ENCODE results near the gene TMEM120A. TPM values are rescaled to one million over a fixed set of nuclear protein-coding genes. Genes with fewer than 3 reads are reported as not detected.
"Not testable (repeated sequence)": the region's sequence is repeated elsewhere in the genome, so short reads cannot be mapped to it uniquely, and the experiment has no call there.

TMEM120A gene
- total RNA-seq, 4 donors from 2014 or later: 21.3 to 56.7 (median 38.2) TPM

DNA sequence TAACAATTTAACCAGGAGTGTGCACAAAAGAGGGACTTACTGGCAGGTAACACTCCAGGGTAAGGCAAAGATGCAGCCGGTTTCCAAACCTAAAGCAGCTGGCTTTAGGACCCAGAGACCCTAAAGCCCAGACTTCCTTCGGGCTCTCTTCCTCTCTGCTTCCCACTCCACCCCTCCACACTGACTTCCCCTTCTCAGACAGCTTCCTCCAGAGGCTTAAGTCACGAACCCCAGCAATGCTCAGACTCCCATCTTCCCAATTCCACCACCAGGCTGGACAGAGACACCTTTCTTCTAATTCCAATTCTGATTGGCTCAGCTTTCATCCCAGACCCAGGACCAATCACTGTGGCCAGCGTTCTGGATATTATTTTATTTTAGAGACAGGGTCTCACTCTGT is 28.6 kb upstream of the TMEM120A start:
- Histone ChIP-seq H3K9me3 (no peaks in the 10 kb centered on the region), H3K4me1 (peaks cover 3 to 4% of the 10 kb centered on the region in 2 donors), H3K36me3 (peaks cover 0 to 11% of the 10 kb centered on the region in 2 donors), H3K4me3 (no peak overlapping the region), H3K27ac (no peak overlapping the region), H3K27me3 (no peaks in the 10 kb centered on the region)
- intact Hi-C loops (cut with DNase I; ENCODE audit: low total_unique reads) (no loop called here), in situ Hi-C loops (cut with MboI; ENCODE audit: low sequenced_read_pairs in 4 of 4) (loop anchor here in 3 of 4 donors (5.0 kb wide), 3 partner anchors 151 to 161 kb away; no protein-coding TSS in a partner anchor)
- ATAC-seq (no peak), DNase-seq (peak in 1 of 2 donors; percentile 9)
- TF ChIP-seq, protein P1, sequence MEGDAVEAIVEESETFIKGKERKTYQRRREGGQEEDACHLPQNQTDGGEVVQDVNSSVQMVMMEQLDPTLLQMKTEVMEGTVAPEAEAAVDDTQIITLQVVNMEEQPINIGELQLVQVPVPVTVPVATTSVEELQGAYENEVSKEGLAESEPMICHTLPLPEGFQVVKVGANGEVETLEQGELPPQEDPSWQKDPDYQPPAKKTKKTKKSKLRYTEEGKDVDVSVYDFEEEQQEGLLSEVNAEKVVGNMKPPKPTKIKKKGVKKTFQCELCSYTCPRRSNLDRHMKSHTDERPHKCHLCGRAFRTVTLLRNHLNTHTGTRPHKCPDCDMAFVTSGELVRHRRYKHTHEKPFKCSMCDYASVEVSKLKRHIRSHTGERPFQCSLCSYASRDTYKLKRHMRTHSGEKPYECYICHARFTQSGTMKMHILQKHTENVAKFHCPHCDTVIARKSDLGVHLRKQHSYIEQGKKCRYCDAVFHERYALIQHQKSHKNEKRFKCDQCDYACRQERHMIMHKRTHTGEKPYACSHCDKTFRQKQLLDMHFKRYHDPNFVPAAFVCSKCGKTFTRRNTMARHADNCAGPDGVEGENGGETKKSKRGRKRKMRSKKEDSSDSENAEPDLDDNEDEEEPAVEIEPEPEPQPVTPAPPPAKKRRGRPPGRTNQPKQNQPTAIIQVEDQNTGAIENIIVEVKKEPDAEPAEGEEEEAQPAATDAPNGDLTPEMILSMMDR (IDR thresholded peaks at IDR 0.05 in 4 of 5, conservative IDR thresholded peaks at IDR 0.05 in 1 of 5): no peak
- TF ChIP-seq POLR2A (IDR thresholded peaks at IDR 0.05): no peak

GRCh38 chr7:76022026-76022780 is 27.8 kb upstream of the TMEM120A start:
- intact Hi-C loops (cut with DNase I; ENCODE audit: low total_unique reads) (no loop called here), in situ Hi-C loops (cut with MboI; ENCODE audit: low sequenced_read_pairs in 4 of 4) (loop anchor here in 3 of 4 donors (5.0 kb wide), 3 partner anchors 150 to 160 kb away; no protein-coding TSS in a partner anchor)
- ATAC-seq: no peak
- H3K9me3 ChIP-seq: no peaks in the 10 kb centered on the region
- no peak overlapping the region for H3K27ac ChIP-seq
- DNase-seq: no peak
- no peak overlapping the region for H3K4me3 ChIP-seq
- H3K36me3 ChIP-seq: peaks cover 0 to 11% of the 10 kb centered on the region in 2 donors
- peaks cover 3 to 4% of the 10 kb centered on the region in 2 donors for H3K4me1 ChIP-seq
- TF ChIP-seq POLR2A (IDR thresholded peaks at IDR 0.05): no peak
- TF ChIP-seq, protein P1 (IDR thresholded peaks at IDR 0.05 in 4 of 5, conservative IDR thresholded peaks at IDR 0.05 in 1 of 5): no peak
- no peaks in the 10 kb centered on the region for H3K27me3 ChIP-seq

GRCh38 chr7:76020031-76020714 is 25.8 kb upstream of the TMEM120A start:
- H3K4me3 ChIP-seq: no peak overlapping the region
- DNase-seq: peak; percentile 48 to 69
- H3K27ac ChIP-seq: no peak overlapping the region
- intact Hi-C loops (cut with DNase I; ENCODE audit: low total_unique reads) (loop anchor here (1.0 kb wide), 1 partner anchor 154 kb away; no protein-coding TSS in a partner anchor), in situ Hi-C loops (cut with MboI; ENCODE audit: low sequenced_read_pairs in 4 of 4) (loop anchor here in 3 of 4 donors (5.0 kb wide), 3 partner anchors 148 to 158 kb away; no protein-coding TSS in a partner anchor)
- peak; percentile 78 to 90 for ATAC-seq
- H3K36me3 ChIP-seq: peaks cover 0 to 11% of the 10 kb centered on the region in 2 donors
- no peaks in the 10 kb centered on the region for H3K9me3 ChIP-seq
- H3K27me3 ChIP-seq: no peaks in the 10 kb centered on the region
- TF ChIP-seq POLR2A (IDR thresholded peaks at IDR 0.05): no peak
- TF ChIP-seq, protein P1 (IDR thresholded peaks at IDR 0.05 in 4 of 5, conservative IDR thresholded peaks at IDR 0.05 in 1 of 5): peak; percentile 80 to 95 (median 93)
- peaks cover 3 to 4% of the 10 kb centered on the region in 2 donors for H3K4me1 ChIP-seq

DNA sequence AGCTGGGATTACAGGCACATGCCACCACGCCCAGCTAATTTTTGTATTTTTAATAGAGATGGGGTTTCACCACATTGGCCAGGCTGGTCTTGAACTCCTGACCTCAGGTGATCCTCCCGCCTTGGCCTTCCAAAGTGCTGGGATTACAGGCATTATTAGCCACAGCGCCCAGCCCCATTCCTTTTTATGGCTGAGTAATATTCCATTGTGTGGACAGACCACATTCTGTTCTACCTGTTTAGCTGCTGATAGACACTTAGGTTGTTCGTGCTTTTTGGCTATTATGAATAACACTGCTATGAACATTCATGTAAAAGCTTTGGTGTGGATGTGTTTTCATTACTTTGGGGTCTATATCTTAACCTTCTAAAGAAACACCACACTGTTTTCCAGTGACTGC is 24.1 kb upstream of the TMEM120A start:
- in situ Hi-C loops (cut with MboI; ENCODE audit: low sequenced_read_pairs in 4 of 4): loop anchor here in 1 of 4 donors (5.0 kb wide), 1 partner anchor 151 kb away; no protein-coding TSS in a partner anchor
- H3K27ac ChIP-seq; intact Hi-C loops (cut with DNase I; ENCODE audit: low total_unique reads); H3K4me3 ChIP-seq; H3K9me3 ChIP-seq; ATAC-seq; H3K27me3 ChIP-seq; DNase-seq; H3K4me1 ChIP-seq: not testable (repeated sequence)
- peaks cover 0 to 11% of the 10 kb centered on the region in 2 donors for H3K36me3 ChIP-seq

All from gastrocnemius medialis (tissue), 4 donors.